ENCODE data around the gene USH2A.

USH2A gene

DNA sequence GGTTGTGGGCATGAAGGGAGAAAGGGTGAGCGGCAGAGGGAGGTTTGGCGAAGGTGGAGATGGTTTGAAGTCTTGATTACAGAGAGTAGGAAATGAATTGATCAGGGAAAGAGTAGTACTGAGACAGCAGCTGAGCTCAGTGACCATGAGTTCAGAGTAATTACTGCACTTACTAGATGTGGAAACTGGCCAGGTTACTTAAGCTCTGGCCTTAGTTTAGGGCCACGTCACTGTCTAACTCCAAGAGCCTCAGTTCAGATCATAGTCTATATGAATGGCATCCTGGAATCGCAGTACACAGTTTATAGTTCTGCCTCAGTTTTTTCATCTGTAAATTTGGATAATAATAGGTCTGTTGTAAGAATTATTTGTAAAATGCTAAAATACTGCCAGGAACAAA lies 778.1 kb downstream of the USH2A start:
- Histone ChIP-seq H3K27ac (ENCODE audit: low read length) (no peak overlapping the region), H3K9me3 (ENCODE audit: insufficient read depth, low read depth, low read length) (no peaks in the 10 kb centered on the region), H3K4me3 (ENCODE audit: low read length) (no peak overlapping the region), H3K27me3 (ENCODE audit: insufficient read depth, low read length) (no peaks in the 10 kb centered on the region; the same call in 1 of the 2 replicates), H3K36me3 (ENCODE audit: insufficient read depth, low read depth, low read length) (no peaks in the 10 kb centered on the region), H3K9ac (ENCODE audit: low read depth, low read length) (no peak overlapping the region), H3K4me1 (ENCODE audit: insufficient read depth, low read length) (peaks cover 9% of the 10 kb centered on the region; the same call in 1 of the 2 replicates)

DNA sequence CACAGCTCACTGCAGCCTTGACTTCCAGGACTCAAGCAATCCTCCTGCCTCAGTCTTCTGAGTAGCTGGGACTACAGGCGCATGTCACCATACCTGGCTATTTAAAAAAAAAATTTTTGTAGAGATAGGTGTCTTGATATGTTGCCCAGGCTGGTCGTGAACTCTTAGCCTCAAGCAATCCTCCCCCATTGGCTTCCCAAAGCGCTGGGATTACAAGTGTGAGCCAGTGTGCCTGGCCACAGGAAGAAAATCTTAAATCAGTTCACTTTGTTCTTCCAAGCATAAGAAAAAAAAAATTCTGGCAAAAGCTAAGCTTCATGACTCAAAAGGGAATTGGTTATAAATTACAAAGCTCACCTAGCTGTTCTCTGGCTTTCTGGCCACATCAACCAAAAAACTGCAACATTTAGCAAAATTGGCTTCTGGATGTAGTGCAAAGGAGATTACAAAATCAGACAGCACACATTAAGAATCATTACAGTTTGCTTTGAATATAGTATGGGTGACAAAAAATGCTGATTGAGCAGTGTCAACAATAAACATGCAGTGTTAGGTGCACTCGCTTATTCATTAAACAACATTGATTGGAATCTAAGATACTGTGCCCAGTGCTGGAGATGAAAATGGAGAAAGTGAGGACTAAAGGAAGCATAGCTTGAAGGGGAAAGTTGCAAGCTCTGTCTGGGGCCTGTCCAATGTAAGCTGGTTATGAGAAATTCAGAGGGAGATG lies 779.5 kb downstream of the USH2A start:
- no peak overlapping the region for H3K9ac ChIP-seq (ENCODE audit: low read depth, low read length)
- H3K4me1 ChIP-seq (ENCODE audit: insufficient read depth, low read length) = peaks cover 8% of the 10 kb centered on the region; the same call in 1 of the 2 replicates
- H3K27ac ChIP-seq (ENCODE audit: low read length) = no peak overlapping the region
- H3K27me3 ChIP-seq (ENCODE audit: insufficient read depth, low read length) = no peaks in the 10 kb centered on the region; the same call in 1 of the 2 replicates
- H3K4me3 ChIP-seq (ENCODE audit: low read length) = no peak overlapping the region
- no peaks in the 10 kb centered on the region for H3K36me3 ChIP-seq (ENCODE audit: insufficient read depth, low read depth, low read length)
- H3K9me3 ChIP-seq (ENCODE audit: insufficient read depth, low read depth, low read length) = no peaks in the 10 kb centered on the region

DNA sequence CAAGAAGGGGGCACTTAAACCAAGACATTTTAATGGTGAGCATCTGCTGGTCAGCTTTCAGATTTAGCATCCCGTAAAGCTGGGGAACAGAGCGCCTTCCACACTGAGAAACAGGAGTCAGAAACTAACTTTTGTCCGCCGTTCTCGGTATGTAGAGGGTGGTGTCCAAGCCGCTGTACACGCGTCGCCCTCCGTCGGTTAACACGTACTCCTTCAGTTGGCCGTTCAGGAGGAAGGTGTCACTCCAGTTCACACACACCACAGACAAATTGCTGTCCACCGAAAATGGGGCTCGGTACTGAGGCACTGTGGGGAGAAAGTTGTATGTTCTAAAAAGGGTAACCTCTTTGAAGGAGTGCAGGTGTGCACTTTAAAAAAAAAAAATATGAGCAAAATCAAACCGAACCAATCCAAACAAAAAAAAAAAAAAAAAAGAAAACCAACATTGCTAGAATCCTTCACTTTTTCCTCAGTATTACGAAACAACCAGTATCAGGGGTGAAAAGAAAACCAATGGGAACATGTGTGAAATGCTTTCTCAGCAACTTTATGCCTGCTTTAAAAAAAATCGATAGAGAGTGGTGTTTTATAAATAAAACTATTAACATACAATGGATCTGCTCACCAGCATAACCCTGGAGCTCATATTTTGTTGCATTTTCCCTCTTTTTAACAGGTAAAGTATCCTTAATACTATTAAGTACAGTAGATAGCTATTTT lies 782.7 kb downstream of the USH2A start:
- Histone ChIP-seq H3K9ac (ENCODE audit: low read depth, low read length) (no peak overlapping the region), H3K36me3 (ENCODE audit: insufficient read depth, low read depth, low read length) (no peaks in the 10 kb centered on the region), H3K27ac (ENCODE audit: low read length) (no peak overlapping the region), H3K27me3 (ENCODE audit: insufficient read depth, low read length) (no peaks in the 10 kb centered on the region; the same call in 1 of the 2 replicates), H3K9me3 (ENCODE audit: insufficient read depth, low read depth, low read length) (no peaks in the 10 kb centered on the region), H3K4me1 (ENCODE audit: insufficient read depth, low read length) (peaks cover 10% of the 10 kb centered on the region; the same call in 1 of the 2 replicates), H3K4me3 (ENCODE audit: low read length) (no peak overlapping the region)

DNA sequence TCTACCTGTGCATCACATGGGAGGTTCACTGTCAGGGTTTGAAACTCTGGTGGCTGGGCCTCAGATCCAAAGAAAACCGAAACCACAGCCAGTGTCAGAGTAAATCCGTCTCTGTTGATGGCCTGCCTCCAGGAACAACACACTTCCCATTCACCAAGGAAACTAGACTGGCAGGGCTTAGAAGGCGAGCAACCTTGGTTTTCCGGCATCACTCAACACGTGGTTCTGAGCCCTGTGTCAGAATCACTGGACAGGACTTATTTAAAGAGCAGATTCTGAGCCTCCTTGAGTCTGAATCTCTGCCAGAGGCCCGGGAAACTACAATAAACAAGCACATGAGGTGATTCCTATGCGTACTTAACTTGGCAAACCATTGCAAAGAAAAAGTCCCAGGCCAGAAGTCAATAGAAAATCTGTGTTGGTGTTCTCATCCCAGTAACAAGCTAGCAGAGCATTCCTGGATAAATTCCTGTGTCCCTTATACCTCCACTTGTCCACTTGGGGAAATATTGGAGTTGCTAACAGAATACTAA lies 786.1 kb downstream of the USH2A start:
- no peak overlapping the region for H3K9ac ChIP-seq (ENCODE audit: low read depth, low read length)
- peaks cover 10% of the 10 kb centered on the region; the same call in 1 of the 2 replicates for H3K4me1 ChIP-seq (ENCODE audit: insufficient read depth, low read length)
- no peaks in the 10 kb centered on the region for H3K27me3 ChIP-seq (ENCODE audit: insufficient read depth, low read length)
- no peak overlapping the region for H3K27ac ChIP-seq (ENCODE audit: low read length)
- H3K9me3 ChIP-seq (ENCODE audit: insufficient read depth, low read depth, low read length) = no peaks in the 10 kb centered on the region
- no peaks in the 10 kb centered on the region for H3K36me3 ChIP-seq (ENCODE audit: insufficient read depth, low read depth, low read length)
- H3K4me3 ChIP-seq (ENCODE audit: low read length) = no peak overlapping the region

GRCh38 chr1:215636258-215636965 lies 786.8 kb downstream of the USH2A start:
- H3K9ac ChIP-seq (ENCODE audit: low read depth, low read length) = no peak overlapping the region
- no peak overlapping the region for H3K27ac ChIP-seq (ENCODE audit: low read length)
- no peaks in the 10 kb centered on the region for H3K27me3 ChIP-seq (ENCODE audit: insufficient read depth, low read length)
- H3K36me3 ChIP-seq (ENCODE audit: insufficient read depth, low read depth, low read length) = no peaks in the 10 kb centered on the region
- peaks cover 13% of the 10 kb centered on the region; the same call in 1 of the 2 replicates for H3K4me1 ChIP-seq (ENCODE audit: insufficient read depth, low read length)
- no peak overlapping the region for H3K4me3 ChIP-seq (ENCODE audit: low read length)
- no peaks in the 10 kb centered on the region for H3K9me3 ChIP-seq (ENCODE audit: insufficient read depth, low read depth, low read length)

DNA sequence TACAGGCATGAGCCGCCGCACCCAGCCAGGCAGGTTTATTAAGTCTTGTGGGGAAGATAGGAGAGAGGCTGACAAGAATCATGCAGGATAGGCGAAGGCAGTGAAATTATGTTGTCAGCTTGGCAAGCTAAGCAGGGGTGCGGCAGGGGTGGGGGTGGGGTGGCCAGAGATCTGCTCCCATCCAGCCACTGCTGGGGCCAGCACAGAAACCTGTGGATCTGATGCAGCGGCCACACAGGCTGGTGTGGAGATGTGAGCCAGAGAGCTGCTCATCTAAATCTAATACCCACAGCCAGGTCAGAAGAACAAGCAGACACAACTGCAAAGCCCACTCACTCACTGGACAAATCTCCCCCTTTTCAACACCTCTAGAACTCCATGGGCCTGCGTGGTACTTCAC lies 787.4 kb downstream of the USH2A start:
- Histone ChIP-seq H3K9ac (ENCODE audit: low read depth, low read length) (no peak overlapping the region), H3K27me3 (ENCODE audit: insufficient read depth, low read length) (no peaks in the 10 kb centered on the region), H3K27ac (ENCODE audit: low read length) (no peak overlapping the region), H3K36me3 (ENCODE audit: insufficient read depth, low read depth, low read length) (no peaks in the 10 kb centered on the region), H3K4me3 (ENCODE audit: low read length) (no peak overlapping the region), H3K9me3 (ENCODE audit: insufficient read depth, low read depth, low read length) (no peaks in the 10 kb centered on the region), H3K4me1 (ENCODE audit: insufficient read depth, low read length) (peaks cover 16% of the 10 kb centered on the region; the same call in 1 of the 2 replicates)

- H3K4me1 ChIP-seq (ENCODE audit: insufficient read depth, low read length) = peaks cover 9% of the 10 kb centered on the region; the same call in 1 of the 2 replicates
- no peak overlapping the region for H3K4me3 ChIP-seq (ENCODE audit: low read length)
- no peaks in the 10 kb centered on the region for H3K27me3 ChIP-seq (ENCODE audit: insufficient read depth, low read length)
- no peaks in the 10 kb centered on the region for H3K9me3 ChIP-seq (ENCODE audit: insufficient read depth, low read depth, low read length)
- H3K36me3 ChIP-seq (ENCODE audit: insufficient read depth, low read depth, low read length) = no peaks in the 10 kb centered on the region
- peak overlapping the region; percentile 47 for H3K27ac ChIP-seq (ENCODE audit: low read length)
- H3K9ac ChIP-seq (ENCODE audit: low read depth, low read length) = no peak overlapping the region
Observed at GRCh38 chr1:215631489-215631888, 791.8 kb downstream of the USH2A start.

GRCh38 chr1:215631040-215631439 lies 792.2 kb downstream of the USH2A start:
- Histone ChIP-seq H3K27ac (ENCODE audit: low read length) (peak overlapping the region; percentile 47), H3K27me3 (ENCODE audit: insufficient read depth, low read length) (no peaks in the 10 kb centered on the region), H3K4me3 (ENCODE audit: low read length) (no peak overlapping the region), H3K4me1 (ENCODE audit: insufficient read depth, low read length) (peaks cover 6% of the 10 kb centered on the region; the same call in 1 of the 2 replicates), H3K9ac (ENCODE audit: low read depth, low read length) (no peak overlapping the region), H3K36me3 (ENCODE audit: insufficient read depth, low read depth, low read length) (no peaks in the 10 kb centered on the region), H3K9me3 (ENCODE audit: insufficient read depth, low read depth, low read length) (no peaks in the 10 kb centered on the region)

DNA sequence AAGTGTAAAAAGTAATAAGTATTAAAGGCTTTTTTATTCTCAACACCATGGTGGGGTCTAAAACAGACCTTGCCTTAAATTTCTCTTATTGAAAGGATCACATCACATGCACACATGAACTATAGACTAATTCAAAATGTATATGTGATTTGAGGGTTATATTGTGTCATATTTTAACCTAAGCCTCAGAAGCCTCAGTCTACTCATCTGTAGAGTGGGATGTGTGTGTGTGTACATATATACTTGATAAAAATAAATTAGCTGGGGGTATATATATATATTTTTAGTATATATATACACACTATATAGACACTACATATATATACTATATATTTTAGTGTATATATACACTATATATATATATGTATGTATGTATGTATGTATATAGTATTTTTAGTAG lies 797.3 kb downstream of the USH2A start:
- H3K9me3 ChIP-seq (ENCODE audit: insufficient read depth, low read depth, low read length) = no peaks in the 10 kb centered on the region
- no peak overlapping the region for H3K27ac ChIP-seq (ENCODE audit: low read length)
- H3K4me3 ChIP-seq (ENCODE audit: low read length) = no peak overlapping the region
- H3K9ac ChIP-seq (ENCODE audit: low read depth, low read length) = no peak overlapping the region
- peaks cover 15% of the 10 kb centered on the region for H3K36me3 ChIP-seq (ENCODE audit: insufficient read depth, low read depth, low read length)
- no peaks in the 10 kb centered on the region for H3K27me3 ChIP-seq (ENCODE audit: insufficient read depth, low read length)
- H3K4me1 ChIP-seq (ENCODE audit: insufficient read depth, low read length) = no peaks in the 10 kb centered on the region; the same call in 1 of the 2 replicates

GRCh38 chr1:215623162-215623561 lies 800.1 kb downstream of the USH2A start:
- no peaks in the 10 kb centered on the region for H3K4me1 ChIP-seq (ENCODE audit: insufficient read depth, low read length)
- H3K27me3 ChIP-seq (ENCODE audit: insufficient read depth, low read length) = no peaks in the 10 kb centered on the region
- peaks cover 43% of the 10 kb centered on the region for H3K36me3 ChIP-seq (ENCODE audit: insufficient read depth, low read depth, low read length)
- H3K9ac ChIP-seq (ENCODE audit: low read depth, low read length) = no peak overlapping the region
- no peaks in the 10 kb centered on the region for H3K9me3 ChIP-seq (ENCODE audit: insufficient read depth, low read depth, low read length)
- no peak overlapping the region for H3K4me3 ChIP-seq (ENCODE audit: low read length)
- H3K27ac ChIP-seq (ENCODE audit: low read length) = no peak overlapping the region

DNA sequence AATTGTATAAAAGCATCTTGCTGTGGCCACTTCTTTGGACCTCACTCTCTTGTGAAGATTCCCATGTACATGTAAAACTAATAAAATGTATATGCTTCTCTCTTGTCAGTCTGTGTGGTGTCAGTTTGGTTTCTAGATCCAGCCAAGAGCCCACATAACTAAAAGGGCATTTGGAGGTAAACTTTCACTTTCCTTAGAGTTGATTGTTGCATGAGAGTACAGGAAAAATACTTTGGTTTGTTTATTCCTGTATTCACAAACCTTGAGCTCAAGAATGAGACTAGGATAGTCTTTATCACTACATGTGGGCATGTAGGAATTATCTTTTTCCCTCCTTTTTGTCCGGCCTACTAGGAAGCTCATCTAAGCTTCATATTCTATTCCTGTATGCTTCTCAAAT lies 805.3 kb downstream of the USH2A start:
- H3K27me3 ChIP-seq (ENCODE audit: insufficient read depth, low read length) = no peaks in the 10 kb centered on the region
- no peak overlapping the region for H3K4me3 ChIP-seq (ENCODE audit: low read length)
- peaks cover 66% of the 10 kb centered on the region for H3K36me3 ChIP-seq (ENCODE audit: insufficient read depth, low read depth, low read length)
- H3K4me1 ChIP-seq (ENCODE audit: insufficient read depth, low read length) = no peaks in the 10 kb centered on the region
- no peak overlapping the region for H3K9ac ChIP-seq (ENCODE audit: low read depth, low read length)
- no peaks in the 10 kb centered on the region for H3K9me3 ChIP-seq (ENCODE audit: insufficient read depth, low read depth, low read length)
- no peak overlapping the region for H3K27ac ChIP-seq (ENCODE audit: low read length)
